ENCODE measurements around the gene WDR38.

Gene WDR38

GRCh38 chr9:124859803-124860581, 6.7 kb downstream of the WDR38 start:
- no peak for DNase-seq

DNA sequence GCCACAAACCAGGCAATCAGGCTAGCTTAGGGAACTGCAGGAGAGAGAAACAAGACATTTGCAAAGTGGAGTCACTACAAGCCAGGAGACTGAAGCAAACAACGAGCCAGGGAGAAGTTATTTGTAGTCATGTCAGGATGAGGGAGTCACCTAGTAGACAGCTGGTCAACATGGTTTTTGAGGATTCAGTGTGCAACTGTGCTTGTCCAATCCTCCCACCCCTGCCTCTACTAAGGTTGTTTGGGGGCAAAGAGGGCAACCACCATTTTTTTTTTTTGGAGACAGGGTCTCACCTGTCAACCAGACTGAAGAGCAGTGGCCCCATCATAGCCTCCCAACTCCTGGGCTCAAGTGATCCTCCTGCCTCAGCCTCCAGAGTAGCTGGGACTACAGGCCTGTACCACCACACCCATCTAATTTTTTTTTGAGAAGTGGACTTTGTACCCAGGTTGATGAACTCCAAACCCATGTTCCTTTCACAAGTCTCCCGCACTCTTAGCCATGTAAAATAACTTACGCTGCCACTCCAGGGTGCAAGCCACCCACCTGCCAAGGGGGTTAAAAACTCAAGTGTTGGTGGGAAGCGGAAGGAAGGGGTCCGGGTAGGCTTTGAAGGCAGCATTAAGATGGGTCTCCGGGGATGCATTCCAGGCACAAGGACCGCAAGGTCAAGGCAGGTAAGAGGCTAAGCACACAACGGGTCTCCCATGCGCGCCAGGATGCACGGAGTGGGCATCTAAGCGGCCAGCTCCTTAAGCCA, 7.5 kb downstream of the WDR38 start:
- DNase-seq: no peak

- peak; percentile 90 for DNase-seq
Observed at GRCh38 chr9:124861342-124862229, 8.3 kb downstream of the WDR38 start, which contains the start of the genes ARPC5L and RPL35. Gene ARPC5L (plus strand): TSS chr9:124862130. CDS start chr9:124869291, 7,161 bp downstream. Gene RPL35 (minus strand): TSS chr9:124861957. CDS start chr9:124861912, 45 bp downstream.

GRCh38 chr9:124863371-124863871, 10.2 kb downstream of the WDR38 start:
- DNase-seq: no peak

DNA sequence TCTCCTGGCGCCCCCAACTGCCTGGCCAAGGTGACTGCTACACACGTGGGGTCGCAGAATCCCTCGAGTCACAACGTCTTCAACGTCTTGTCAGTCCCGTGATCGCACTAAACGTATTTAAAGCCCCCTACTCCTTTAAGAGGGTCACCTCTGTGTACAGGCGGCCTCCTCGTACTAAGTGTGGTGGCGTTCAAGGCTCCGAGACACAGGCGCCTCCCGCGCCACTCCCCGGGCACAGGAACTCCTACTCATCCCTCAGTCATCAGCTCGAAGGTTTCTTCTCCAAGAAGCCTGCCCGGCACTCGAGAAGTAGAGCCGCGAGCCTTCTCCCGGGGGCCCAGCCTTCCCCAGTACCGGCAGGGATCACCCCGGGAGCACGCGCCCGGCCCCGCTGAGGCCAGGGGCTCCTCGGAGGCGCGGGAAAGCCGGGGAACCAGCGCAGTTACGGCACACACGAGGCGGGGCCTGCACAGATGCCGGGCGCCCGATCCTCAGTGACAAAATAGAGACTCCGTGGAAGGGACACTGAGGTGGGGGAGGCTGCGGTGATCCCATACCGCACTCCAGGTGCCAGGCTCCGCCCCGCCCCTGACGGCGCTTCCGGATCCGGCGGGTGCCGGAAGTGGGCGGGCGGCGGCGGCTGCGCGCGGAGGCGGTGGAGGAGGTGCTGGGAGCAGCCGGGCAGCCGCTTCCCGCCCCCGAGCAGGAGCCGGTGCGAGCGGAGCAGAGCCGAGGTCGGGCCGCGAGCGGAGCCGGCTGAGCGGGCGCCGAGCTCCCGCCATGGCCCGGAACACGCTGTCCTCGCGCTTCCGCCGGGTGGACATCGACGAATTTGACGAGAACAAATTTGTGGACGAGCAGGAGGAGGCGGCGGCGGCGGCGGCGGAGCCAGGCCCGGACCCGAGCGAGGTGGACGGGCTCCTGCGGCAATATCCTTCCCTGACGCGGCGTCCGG, 15.5 kb downstream of the WDR38 start:
- DNase-seq: peak; percentile 44

GRCh38 chr9:124869466-124869985, 16.3 kb downstream of the WDR38 start:
- no peak for DNase-seq

DNA sequence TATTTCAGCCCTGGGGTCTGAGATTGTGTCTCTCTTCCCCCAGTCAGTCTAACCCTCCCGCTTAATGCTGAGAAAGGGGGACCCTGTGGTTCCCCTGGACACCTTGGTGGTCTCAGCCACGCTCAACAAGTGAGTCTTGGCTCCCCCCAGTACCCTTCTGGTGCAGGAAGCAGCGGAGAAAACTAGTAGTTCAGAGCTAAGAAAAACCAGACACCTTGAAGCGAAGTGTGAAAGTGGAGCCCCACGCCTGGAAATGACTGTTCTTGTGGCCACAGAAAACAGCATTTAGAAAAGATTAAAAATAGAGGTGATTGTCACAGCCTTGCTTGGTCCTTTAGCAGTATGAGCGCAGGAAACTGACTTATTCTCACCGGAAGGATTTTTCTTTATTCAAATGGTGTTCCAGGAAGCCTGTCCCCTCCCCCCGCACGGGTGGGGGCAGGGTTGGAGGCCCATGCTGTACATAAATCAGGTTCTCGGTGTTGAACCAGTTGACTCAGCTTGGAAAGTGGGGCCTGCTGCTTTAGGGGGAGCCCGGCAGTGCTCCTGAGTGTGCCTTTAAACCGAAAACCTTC, 16.8 kb downstream of the WDR38 start:
- no peak for DNase-seq

- no peak for DNase-seq
Observed at GRCh38 chr9:124870723-124871122, 17.5 kb downstream of the WDR38 start.

GRCh38 chr9:124871156-124871561, 17.9 kb downstream of the WDR38 start:
- no peak for DNase-seq

DNA sequence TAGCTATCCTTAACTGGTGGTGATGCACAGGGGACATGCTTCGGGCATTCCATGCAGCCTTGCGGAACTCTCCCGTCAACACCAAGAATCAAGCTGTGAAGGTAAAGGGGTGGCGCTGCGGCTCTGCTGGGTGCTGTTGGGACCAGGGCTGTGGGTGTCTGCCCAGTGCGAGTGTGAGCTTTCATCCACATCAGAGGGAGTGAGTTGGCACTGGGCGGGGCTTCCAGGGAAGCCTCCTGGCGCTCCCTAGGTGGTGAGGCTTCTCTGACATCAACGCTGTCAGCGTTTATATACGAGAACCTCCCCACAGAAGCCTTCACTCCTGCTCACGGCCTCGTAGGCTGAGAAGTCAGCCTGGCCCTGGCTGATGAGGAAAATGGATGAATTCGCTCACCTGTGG, 20.4 kb downstream of the WDR38 start:
- DNase-seq: no peak

- no peak for DNase-seq
Observed at GRCh38 chr9:124875501-124875900, 22.2 kb downstream of the WDR38 start.

DNA sequence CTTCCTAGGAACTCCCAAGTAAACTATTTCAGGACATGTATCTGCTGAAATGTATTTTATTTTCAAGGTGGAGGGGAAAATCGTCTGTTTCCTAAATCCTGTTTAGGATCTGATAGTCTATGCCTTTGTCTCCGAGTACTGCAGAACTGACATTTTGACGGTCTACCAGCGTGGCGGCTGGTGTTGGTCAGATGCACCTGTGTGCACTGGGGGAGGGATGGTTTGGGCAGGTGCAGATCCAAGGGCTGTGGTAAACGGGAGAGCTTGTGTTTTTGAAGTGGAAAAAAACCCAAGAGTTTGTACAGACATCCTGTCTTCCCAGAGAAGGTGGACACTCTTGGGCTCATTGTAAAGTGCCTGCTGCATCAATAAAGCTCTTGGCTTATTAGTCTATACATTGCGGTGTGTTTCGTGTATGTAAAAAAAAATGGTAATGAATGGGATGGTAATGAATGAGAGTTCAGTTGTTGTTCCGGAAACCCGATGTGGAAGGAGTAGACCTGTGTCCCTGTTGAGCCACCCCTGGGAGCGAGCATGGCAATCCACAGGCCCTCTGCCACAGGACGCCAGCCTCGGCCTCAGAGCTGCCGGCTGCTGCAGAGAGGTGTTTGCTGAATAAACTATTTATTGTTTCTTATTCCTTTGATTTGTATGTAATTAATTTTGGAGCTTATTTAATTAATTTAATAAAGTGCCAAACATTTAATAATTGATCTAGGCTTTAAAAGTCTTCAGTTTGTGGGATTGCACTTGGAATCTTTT, 23.9 kb downstream of the WDR38 start:
- no peak for DNase-seq

- DNase-seq: no peak
Observed at GRCh38 chr9:124878021-124878420, 24.8 kb downstream of the WDR38 start.

- no peak for DNase-seq
Observed at GRCh38 chr9:124878518-124878917, 25.3 kb downstream of the WDR38 start.

- DNase-seq: no peak
Observed at GRCh38 chr9:124879226-124879625, 26.0 kb downstream of the WDR38 start.

DNA sequence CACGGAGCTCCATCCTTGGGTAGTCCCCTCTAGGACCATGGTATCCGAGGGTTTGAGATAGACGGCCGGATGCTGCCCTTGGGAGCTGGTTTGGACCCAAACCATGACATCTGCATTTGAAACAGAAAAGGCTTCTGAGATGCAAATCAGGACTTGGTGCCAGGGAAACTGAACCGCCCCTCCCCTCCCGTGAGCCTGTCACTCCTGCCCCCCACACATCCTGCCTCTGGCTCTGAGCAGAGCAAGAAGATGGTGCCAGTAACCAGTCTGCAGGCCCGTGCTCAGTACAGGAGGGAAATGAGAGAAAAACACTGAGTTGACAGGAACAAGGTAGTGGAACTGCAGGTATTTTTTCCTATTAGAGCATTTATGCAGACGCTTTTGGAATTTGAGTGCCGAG, 27.2 kb downstream of the WDR38 start:
- DNase-seq: no peak

DNA sequence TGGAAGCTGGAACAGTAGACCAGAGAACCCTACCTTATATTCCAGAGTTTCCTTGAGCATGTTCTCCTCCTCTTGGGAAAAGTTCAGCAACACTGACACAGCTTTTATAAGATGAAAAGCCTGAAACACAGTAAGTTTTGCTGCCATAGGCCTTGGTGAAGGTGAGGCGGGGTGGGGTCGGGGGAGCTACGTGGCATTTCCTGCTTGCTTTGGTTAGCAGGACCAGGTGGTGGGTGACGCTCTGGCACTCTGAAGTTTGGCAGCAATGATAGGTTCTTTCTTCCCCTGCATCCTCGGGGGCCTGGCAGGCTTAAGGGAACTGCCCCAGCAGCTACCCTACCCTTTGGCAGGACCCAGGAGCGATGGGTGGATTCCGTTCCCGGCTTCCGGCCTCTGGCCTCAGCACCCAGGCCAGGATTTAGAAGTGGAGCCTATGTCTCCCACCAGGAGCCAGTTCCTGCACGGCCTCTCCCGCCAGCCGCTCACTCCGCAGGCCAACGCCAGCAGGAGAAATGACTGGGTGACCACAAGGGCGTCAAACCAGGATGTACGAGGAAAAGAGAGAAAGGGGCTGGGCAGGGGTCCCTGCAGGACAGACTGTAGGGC, 28.0 kb downstream of the WDR38 start:
- DNase-seq: no peak

- DNase-seq: no peak
Observed at GRCh38 chr9:124882231-124882630, 29.0 kb downstream of the WDR38 start.

- no peak for DNase-seq
Observed at GRCh38 chr9:124884376-124884775, 31.1 kb downstream of the WDR38 start.

GRCh38 chr9:124885551-124885950, 32.3 kb downstream of the WDR38 start:
- DNase-seq: no peak

All from NCI-H748 treated with DMSO at 0.1 percent for 48 hours (cell line).